Muscle layer of colon (tissue), 2 donors: ENCODE data around the gene UBE2K.
A peak's percentile ranks its signal among the peaks of the same experiment; 100 is the strongest.
"Not testable (repeated sequence)": the region's sequence is repeated elsewhere in the genome, so short reads cannot be mapped to it uniquely, and the experiment has no call there.

ENCODE experiments used
- H3K27ac ChIP-seq: one replicate; pipeline ENCODE4 v1.7.0; 2013; ENCODE audit warnings: low read depth, mild to moderate bottlenecking, low read length, moderate library complexity
- H3K27me3 ChIP-seq, 2 donors: one replicate each; pipeline ENCODE4 v1.7.0; 2013; ENCODE audit warnings: low read length in 2 of 2, mild to moderate bottlenecking in 2 of 2; ENCODE audit not compliant: insufficient read depth in 2 of 2, control insufficient read depth in 1 of 2
- H3K36me3 ChIP-seq: one replicate; pipeline ENCODE4 v1.7.0; 2013; ENCODE audit warnings: mild to moderate bottlenecking, low read length; ENCODE audit not compliant: insufficient read depth
- H3K4me1 ChIP-seq: one replicate; pipeline ENCODE4 v1.7.0; 2013; ENCODE audit warnings: mild to moderate bottlenecking, low read length; ENCODE audit not compliant: insufficient read depth
- H3K4me3 ChIP-seq, 2 donors: one replicate each; pipeline ENCODE4 v1.7.0; 2013; ENCODE audit warnings: low read length in 2 of 2, low read depth in 1 of 2, mild to moderate bottlenecking in 1 of 2, moderate library complexity in 1 of 2
- H3K9ac ChIP-seq: one replicate; pipeline ENCODE4 v1.7.0; 2013; ENCODE audit warnings: low read length
- H3K9me3 ChIP-seq: one replicate; pipeline ENCODE4 v1.7.0; 2013; ENCODE audit warnings: mild to moderate bottlenecking, low read length
- donor health status: abdominal sarcoma.
- donor health status: Adenocarcinoma of cecum.

The UBE2K gene

GRCh38 chr4:39698424-39699009, 581 bp downstream of the UBE2K start:
- peak overlapping the region; percentile 66 for H3K9ac ChIP-seq
- H3K27me3 ChIP-seq, result no peaks in the 10 kb centered on the region
- H3K36me3 ChIP-seq, result peaks cover 6% of the 10 kb centered on the region
- H3K27ac ChIP-seq, result peak overlapping the region; percentile 74
- peak overlapping the region; percentile 66 to 94 for H3K4me3 ChIP-seq
- no peaks in the 10 kb centered on the region for H3K9me3 ChIP-seq
- peaks cover 30% of the 10 kb centered on the region for H3K4me1 ChIP-seq

DNA sequence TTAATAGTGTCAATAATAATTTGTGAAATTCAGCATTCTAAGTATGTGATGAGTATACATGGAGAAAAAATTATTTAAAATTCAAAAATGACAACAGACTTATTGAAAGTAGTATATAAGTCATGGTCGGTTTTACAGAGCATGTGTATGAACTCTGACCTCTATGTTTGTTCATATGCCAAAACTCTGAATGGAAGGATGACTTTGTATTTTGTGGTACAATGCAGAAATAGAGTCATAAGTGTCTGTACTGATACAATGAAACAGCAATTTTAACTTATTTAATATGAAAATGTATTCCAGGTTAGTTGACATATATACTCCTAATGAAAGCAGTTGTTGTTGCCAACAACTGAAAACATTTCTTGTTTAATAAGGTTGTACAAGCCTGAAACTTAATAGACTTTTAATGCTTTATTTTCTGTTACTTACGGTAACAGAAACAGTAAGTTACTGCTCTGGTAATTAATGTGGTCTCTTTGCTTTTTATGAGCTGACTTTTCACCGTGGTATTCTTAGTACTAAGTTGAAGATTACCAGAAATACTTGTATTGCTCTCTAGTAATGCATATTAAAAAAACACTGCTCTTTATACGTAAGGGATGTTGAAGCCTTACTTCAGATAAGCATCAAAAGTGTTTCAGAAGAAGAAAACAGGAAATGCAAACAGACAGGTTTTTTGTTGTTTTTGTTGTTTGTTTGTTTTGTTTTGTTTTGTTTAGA, 1.9 kb downstream of the UBE2K start:
- Histone ChIP-seq H3K36me3 (peaks cover 6% of the 10 kb centered on the region), H3K9ac (no peak overlapping the region), H3K27me3 (no peaks in the 10 kb centered on the region), H3K4me1 (peaks cover 30% of the 10 kb centered on the region), H3K4me3 (peak overlapping the region in 1 of 2 donors; percentile 94), H3K27ac (no peak overlapping the region), H3K9me3 (no peaks in the 10 kb centered on the region)

DNA sequence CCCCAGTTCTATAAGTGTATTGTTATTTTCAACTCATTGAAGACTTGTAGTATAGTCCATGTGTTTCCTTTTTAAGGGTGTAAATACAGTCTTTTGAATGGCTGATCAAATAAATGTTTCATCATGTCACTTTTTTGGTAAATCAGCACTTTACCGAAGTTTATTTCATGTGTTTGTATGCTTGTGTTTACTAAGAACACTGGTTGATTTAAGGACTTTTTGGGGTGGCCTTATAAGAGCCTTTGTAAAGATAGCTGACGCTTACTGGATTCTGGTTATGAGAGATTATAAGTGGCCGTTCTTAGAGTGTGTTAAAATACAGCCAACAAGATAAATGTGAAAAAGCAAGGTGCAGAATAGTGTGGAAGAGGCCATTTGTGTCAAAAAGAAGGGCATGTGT, 2.6 kb downstream of the UBE2K start:
- Histone ChIP-seq H3K9ac (no peak overlapping the region), H3K9me3 (no peaks in the 10 kb centered on the region), H3K4me3 (no peak overlapping the region), H3K36me3 (peaks cover 6% of the 10 kb centered on the region), H3K27me3 (no peaks in the 10 kb centered on the region), H3K4me1 (peaks cover 30% of the 10 kb centered on the region), H3K27ac (no peak overlapping the region)

DNA sequence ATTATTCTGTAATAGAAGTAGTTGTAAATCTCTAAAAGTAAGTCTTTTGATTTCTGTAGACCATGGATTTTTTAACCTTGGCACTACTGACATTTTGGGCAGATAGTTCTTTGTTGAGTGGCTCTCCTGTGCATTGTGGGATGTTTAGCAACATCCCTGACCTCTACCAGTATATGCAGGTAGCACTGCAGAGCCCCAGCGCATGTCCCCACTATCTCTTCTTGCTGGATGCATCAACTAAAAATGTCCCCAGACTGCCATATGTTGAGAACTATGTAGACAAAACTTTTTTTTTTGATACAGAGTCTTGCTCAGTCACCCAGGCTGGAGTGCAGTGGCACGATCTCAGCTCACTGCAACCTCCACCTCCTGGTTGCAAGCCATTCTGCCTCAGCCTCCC, 4.8 kb downstream of the UBE2K start:
- Histone ChIP-seq H3K9me3 (no peaks in the 10 kb centered on the region), H3K4me1 (peaks cover 23% of the 10 kb centered on the region), H3K4me3 (no peak overlapping the region), H3K36me3 (peaks cover 6% of the 10 kb centered on the region), H3K27ac (no peak overlapping the region), H3K9ac (no peak overlapping the region), H3K27me3 (no peaks in the 10 kb centered on the region)

DNA sequence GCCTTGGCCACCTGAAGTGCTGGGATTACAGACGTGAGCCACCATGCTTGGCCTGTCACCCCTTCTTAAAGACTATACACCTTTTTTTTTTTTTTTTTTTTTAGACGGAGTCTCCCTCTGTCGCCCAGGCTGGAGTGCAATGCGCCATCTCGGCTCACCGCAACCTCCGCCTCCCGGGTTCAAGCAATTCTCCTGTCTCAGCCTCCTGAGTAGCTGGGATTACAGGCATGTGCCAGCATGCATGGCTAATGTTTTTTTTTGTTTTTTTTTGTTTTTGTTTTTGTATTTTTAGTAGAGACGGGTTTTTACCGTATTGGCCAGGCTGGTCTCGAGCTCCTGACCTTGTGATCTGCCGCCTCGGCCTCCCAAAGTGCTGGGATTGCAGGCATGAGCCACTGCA, 6.9 kb downstream of the UBE2K start:
- peaks cover 14% of the 10 kb centered on the region for H3K4me1 ChIP-seq
- H3K27ac ChIP-seq, H3K9me3 ChIP-seq: not testable (repeated sequence)

GRCh38 chr4:39706334-39706733, 8.4 kb downstream of the UBE2K start:
- Histone ChIP-seq H3K9me3 (no peaks in the 10 kb centered on the region), H3K9ac (no peak overlapping the region), H3K27ac (no peak overlapping the region), H3K27me3 (no peaks in the 10 kb centered on the region), H3K4me3 (no peak overlapping the region), H3K36me3 (peaks cover 6% of the 10 kb centered on the region), H3K4me1 (peaks cover 6% of the 10 kb centered on the region)

More for the DNA sequence above, 6.9 kb downstream of the UBE2K start:
- not testable (repeated sequence) for H3K9ac ChIP-seq, H3K4me3 ChIP-seq, H3K27me3 ChIP-seq, H3K36me3 ChIP-seq

DNA sequence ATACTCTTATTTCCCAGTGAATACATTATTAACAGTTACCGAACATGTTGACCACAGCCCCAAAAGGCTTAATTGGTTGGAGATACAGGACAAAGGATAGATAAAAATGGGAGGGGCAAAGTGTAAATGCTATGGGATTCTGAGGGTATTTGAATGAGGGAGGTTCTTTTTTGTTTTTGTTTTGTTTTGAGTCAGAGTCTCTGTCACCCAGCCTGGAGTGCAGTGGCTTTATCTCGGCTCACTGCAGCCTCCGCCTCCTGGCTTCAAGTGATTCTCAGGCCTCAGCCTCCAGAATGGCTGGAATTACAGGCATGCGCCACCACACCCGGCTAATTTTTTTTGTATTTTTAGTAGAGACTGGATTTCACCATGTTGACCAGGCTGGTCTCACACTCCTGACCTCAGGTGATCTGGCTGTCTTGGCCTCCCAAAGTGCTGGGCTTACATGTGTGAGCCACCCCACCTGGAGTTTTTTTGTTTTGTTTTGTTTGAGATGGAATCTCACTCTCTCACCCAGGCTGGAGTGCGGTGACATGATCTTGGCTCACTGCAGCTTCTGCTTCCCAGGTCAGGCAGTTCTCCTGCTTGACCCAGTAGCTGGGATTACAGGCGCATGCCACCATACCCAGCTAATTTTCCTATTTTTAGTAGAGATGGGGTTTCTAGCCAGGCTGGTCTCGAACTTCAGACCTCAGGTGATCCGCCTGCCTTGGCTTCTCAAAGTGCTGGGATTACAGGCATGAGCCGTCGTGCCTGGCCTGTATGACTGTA, 9.0 kb downstream of the UBE2K start:
- no peaks in the 10 kb centered on the region for H3K27me3 ChIP-seq
- peaks cover 6% of the 10 kb centered on the region for H3K4me1 ChIP-seq
- H3K27ac ChIP-seq, result no peak overlapping the region
- no peaks in the 10 kb centered on the region for H3K9me3 ChIP-seq
- no peak overlapping the region for H3K9ac ChIP-seq
- no peak overlapping the region for H3K4me3 ChIP-seq
- peaks cover 6% of the 10 kb centered on the region for H3K36me3 ChIP-seq

DNA sequence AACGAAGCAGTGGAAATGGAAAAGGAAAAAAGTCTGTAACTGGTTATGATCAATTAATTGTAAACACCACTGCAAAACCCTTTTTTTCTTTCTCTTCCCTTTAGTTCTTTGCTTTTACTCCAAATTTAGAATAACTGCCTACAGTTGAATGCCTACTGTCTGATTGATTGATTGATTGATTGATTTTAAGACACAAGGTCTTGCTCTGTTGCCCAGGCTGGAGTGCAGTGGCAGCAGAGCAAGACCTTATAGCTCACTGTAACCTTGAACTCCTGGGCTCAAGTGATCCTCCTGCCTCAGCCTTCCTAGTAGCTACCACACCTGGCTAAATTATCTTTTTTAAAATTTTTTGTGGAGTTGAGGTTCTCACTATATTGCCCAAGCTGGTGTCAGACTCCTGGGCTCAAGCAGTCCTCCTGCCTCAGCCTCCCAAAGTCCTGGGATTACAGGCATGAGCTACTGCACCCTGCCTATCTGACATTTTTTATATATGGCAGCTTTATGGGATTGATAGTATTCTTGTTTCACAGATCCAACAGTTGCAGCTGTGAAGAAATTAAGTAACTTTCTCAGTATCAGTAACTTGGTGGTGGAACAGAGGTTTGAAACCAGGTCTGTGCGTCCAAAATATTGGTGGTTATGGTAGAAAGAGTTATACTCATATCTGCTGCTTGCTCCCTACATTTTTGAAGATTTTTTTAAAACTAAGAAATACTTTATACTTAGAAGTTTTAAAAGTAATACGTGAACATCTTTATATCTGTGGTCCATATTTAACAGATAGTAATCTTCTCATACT, 12.4 kb downstream of the UBE2K start:
- Histone ChIP-seq H3K27me3 (no peaks in the 10 kb centered on the region), H3K9ac (no peak overlapping the region), H3K9me3 (no peaks in the 10 kb centered on the region), H3K4me1 (peaks cover 11% of the 10 kb centered on the region), H3K4me3 (no peak overlapping the region), H3K36me3 (no peaks in the 10 kb centered on the region), H3K27ac (no peak overlapping the region)

DNA sequence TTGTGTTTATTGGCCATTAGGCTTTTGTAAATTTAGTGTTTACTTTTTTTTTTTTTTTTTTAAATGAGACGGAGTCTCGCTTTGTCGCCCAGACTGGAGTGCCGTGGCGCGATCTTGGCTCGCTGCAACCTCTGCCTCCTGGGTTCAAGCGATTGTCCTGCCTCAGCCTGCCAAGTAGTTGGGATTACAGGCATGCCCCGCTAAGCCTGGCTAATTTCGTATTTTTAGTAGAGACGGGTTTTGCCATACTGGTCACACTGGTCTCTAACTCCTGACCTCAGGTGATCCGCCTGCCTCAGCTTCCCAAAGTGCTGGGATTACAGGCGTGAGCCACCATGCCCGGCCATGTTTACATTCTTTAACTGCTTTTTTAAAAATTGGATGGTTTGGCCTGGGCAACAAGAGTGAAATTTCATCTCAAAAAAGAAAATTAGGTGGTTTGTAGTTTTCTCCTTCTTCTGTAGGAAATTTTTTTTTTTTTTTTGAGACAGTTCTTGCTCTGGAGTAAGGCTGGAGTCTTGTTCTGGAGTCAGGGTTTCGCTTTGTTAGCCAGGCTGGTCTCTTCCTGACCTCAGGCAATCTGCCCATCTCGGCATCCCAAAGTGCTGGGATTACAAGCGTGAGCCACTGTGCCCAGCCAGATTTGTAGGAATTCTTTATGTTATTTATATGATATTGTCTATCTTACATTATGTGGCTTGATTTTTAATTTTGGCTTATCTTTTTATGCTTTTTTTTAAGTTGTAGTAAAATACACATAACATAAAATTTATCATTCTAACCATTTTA, 15.1 kb downstream of the UBE2K start:
- Histone ChIP-seq H3K4me1 (peaks cover 5% of the 10 kb centered on the region), H3K27me3 (no peaks in the 10 kb centered on the region), H3K9me3 (no peaks in the 10 kb centered on the region), H3K4me3 (no peak overlapping the region), H3K36me3 (no peaks in the 10 kb centered on the region), H3K27ac (no peak overlapping the region), H3K9ac (no peak overlapping the region)

DNA sequence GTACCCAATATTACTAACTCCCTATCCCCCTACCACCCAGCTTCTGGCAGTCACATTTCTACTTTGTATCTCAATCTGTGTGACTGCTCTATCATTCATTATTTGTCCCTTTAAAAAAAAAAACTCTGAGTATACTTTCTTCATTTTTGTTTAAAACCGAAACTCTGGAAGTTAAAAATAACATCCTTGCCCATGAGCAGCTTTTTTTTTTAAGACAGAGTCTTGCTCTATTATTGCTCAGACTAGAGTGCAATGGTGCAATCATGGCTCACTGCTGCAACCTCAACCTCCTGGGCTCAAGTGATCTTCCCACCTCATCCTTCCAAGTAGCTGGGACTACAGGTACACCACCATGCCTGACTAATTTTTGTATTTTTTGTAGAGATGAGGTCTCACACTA, 15.8 kb downstream of the UBE2K start:
- Histone ChIP-seq H3K4me1 (peaks cover 5% of the 10 kb centered on the region), H3K9me3 (no peaks in the 10 kb centered on the region), H3K36me3 (no peaks in the 10 kb centered on the region), H3K27ac (no peak overlapping the region), H3K4me3 (no peak overlapping the region), H3K27me3 (no peaks in the 10 kb centered on the region), H3K9ac (no peak overlapping the region)
